ENCODE results near the gene SLC39A13.

SLC39A13 gene

DNA sequence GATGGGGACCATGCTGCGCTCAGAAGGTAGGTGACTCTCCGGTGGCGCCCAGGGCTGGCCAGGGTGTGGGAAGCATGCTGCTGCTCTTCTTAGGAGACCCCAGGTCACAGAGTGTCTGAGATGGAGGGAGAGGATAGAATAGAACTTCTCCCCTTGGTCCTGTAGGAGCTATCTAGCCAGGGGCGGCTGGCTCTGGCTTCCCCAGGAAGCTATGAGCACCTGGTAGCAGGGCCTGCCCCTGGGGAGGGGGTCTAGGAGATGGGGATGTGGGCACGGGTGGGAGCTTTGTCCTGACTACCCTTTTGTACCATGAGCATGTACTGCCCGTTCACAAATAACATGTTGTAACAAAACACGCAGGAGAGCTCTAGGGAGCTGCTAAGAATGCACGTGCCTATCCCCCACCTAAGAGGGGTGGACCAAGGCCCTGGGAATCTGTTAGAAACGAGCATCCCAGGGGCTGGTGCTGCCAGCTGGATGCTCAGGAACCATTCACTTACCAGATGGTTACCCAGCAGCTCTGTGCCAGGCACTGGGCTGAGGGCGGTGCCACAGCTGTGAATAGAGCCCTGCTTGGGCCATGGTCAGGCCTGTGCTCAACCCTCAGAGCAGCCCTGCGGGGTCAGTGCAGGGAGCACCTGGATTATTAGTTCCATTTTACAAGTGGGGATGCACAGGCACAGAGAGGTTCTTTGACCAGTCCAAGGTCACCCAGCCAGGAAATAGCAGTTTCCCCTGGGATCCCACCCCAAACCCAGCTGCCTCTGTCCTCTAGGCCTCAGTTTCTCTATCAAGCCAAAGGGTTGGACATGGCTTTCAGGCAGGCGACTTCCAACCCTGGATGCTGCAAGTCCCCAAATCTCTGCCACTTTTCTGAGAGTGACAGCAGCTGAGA is 2.2 kb downstream of the SLC39A13 start:
- Histone ChIP-seq H3K36me3 (peaks cover 2% of the 10 kb centered on the region), H3K4me3 (ENCODE audit: low read depth, low read length) (no peak overlapping the region), H3K27ac (no peak overlapping the region), H3K9me3 (ENCODE audit: severe bottlenecking) (no peaks in the 10 kb centered on the region), H3K27me3 (ENCODE audit: insufficient read depth, low read depth, severe bottlenecking) (no peaks in the 10 kb centered on the region)
- no peak for DNase-seq
- TF ChIP-seq, protein P1, sequence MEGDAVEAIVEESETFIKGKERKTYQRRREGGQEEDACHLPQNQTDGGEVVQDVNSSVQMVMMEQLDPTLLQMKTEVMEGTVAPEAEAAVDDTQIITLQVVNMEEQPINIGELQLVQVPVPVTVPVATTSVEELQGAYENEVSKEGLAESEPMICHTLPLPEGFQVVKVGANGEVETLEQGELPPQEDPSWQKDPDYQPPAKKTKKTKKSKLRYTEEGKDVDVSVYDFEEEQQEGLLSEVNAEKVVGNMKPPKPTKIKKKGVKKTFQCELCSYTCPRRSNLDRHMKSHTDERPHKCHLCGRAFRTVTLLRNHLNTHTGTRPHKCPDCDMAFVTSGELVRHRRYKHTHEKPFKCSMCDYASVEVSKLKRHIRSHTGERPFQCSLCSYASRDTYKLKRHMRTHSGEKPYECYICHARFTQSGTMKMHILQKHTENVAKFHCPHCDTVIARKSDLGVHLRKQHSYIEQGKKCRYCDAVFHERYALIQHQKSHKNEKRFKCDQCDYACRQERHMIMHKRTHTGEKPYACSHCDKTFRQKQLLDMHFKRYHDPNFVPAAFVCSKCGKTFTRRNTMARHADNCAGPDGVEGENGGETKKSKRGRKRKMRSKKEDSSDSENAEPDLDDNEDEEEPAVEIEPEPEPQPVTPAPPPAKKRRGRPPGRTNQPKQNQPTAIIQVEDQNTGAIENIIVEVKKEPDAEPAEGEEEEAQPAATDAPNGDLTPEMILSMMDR (IDR thresholded peaks at IDR 0.05; ENCODE audit: low read depth, low read length): no peak

- H3K9me3 ChIP-seq (ENCODE audit: severe bottlenecking): no peaks in the 10 kb centered on the region
- peak; percentile 72 for DNase-seq
- no peak overlapping the region for H3K4me3 ChIP-seq (ENCODE audit: low read depth, low read length)
- TF ChIP-seq, protein P1 (IDR thresholded peaks at IDR 0.05; ENCODE audit: low read depth, low read length): peak; percentile 90
- H3K27ac ChIP-seq: no peak overlapping the region
- H3K36me3 ChIP-seq: peaks cover 2% of the 10 kb centered on the region
- no peaks in the 10 kb centered on the region for H3K27me3 ChIP-seq (ENCODE audit: insufficient read depth, low read depth, severe bottlenecking)
Measured at GRCh38 chr11:47411884-47412746, 3.7 kb downstream of the SLC39A13 start.

GRCh38 chr11:47413351-47413750 is 5.0 kb downstream of the SLC39A13 start:
- Histone ChIP-seq H3K27ac (no peak overlapping the region), H3K9me3 (ENCODE audit: severe bottlenecking) (no peaks in the 10 kb centered on the region), H3K4me3 (ENCODE audit: low read depth, low read length) (no peak overlapping the region), H3K27me3 (ENCODE audit: insufficient read depth, low read depth, severe bottlenecking) (no peaks in the 10 kb centered on the region), H3K36me3 (peaks cover 12% of the 10 kb centered on the region)
- TF ChIP-seq, protein P1 (IDR thresholded peaks at IDR 0.05; ENCODE audit: low read depth, low read length): no peak
- no peak for DNase-seq

DNA sequence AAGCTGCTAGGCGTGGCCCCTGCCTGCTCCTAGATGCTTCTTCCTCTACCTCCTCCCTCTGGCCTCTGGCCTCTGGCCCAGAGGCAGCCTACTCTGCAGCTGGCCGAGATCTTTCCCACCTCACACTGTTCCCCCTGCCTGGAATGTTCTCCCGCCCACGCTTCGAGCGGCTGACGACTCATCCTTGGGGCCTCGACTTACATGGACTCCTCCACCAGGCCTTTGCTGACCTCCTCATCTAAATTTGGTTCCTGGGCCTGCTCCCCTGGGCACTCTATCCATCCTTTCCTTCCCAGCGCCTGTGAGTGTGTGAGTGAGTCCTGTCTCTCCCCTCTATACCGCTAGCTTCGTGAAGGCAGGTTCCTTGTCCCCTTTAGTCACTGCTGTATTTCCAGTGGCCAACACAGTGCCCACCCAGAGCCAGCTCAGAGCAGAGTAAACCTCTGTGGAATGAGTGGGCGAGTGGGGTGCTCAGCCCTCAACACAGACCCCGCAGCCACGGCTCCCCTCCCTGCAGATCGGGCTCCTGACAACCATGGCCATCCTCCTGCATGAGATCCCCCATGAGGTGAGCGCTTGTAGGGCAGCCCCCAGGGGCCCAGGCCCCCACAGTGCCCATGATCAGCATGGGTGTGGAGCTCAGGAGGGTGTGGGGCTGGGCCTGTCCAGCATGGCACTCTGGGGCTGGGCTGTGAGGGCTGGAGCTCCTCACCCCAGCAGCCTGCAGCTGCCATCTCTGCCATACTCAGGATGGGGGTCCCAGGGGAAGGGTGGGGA is 5.7 kb downstream of the SLC39A13 start:
- Histone ChIP-seq H3K27me3 (ENCODE audit: insufficient read depth, low read depth, severe bottlenecking) (no peaks in the 10 kb centered on the region), H3K27ac (no peak overlapping the region), H3K4me3 (ENCODE audit: low read depth, low read length) (no peak overlapping the region), H3K9me3 (ENCODE audit: severe bottlenecking) (no peaks in the 10 kb centered on the region), H3K36me3 (peaks cover 20% of the 10 kb centered on the region)
- TF ChIP-seq, protein P1 (IDR thresholded peaks at IDR 0.05; ENCODE audit: low read depth, low read length): no peak
- DNase-seq: no peak

DNA sequence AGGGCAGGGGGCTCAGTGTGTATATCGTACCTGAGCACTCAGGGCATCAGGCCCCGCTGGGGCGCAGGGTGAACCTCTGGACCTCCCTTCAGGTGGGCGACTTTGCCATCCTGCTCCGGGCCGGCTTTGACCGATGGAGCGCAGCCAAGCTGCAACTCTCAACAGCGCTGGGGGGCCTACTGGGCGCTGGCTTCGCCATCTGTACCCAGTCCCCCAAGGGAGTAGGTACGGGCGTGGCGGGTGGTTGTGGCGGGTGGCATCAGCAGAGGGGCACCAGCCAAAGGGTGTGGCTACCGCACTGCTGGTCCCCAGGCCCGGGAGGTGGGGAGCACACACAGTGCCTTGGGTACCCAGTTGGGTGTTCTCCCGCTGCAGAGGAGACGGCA is 6.3 kb downstream of the SLC39A13 start:
- no peak for DNase-seq
- H3K27me3 ChIP-seq (ENCODE audit: insufficient read depth, low read depth, severe bottlenecking): no peaks in the 10 kb centered on the region
- no peak overlapping the region for H3K4me3 ChIP-seq (ENCODE audit: low read depth, low read length)
- peaks cover 24% of the 10 kb centered on the region for H3K36me3 ChIP-seq
- TF ChIP-seq, protein P1 (IDR thresholded peaks at IDR 0.05; ENCODE audit: low read depth, low read length): no peak
- H3K27ac ChIP-seq: no peak overlapping the region
- no peaks in the 10 kb centered on the region for H3K9me3 ChIP-seq (ENCODE audit: severe bottlenecking)
